Right lobe of liver (tissue), 6 donors: Measurements from ENCODE around the gene PTPRK. TPM values are rescaled to one million over a fixed set of nuclear protein-coding genes. Genes with fewer than 3 reads are reported as not detected.

Experiments used
- ATAC-seq, 4 donors: fragments of 200-7000 bp; cut with Tn5 transposase; one replicate each; pipeline ENCODE4 v1.9.1; 2020; ENCODE audit warnings: mild to moderate bottlenecking in 4 of 4, moderate library complexity in 4 of 4
- DNase-seq, 3 donors: peaks; one replicate each; pipeline ENCODE4 v3.0.0-alpha.2; 2020
- H3K27ac ChIP-seq, 3 donors: fragments of 200-600 bp; one replicate each; pipeline ENCODE4 v1.8.0; 2022
- H3K27me3 ChIP-seq, 2 donors: fragments of 200-600 bp; one replicate each; pipeline ENCODE4 v1.8.0; 2022
- H3K36me3 ChIP-seq, 4 donors: fragments of 200-600 bp; sonication (generic) in 1 of 4; one replicate each; pipeline versions ENCODE4 v1.5.1 to v1.8.0; 2017 to 2022; ENCODE audit warnings: control low read depth in 1 of 4
- H3K4me1 ChIP-seq, 4 donors: fragments of 200-600 bp; sonication (generic) in 1 of 4; one replicate each; pipeline versions ENCODE4 v1.5.1 to v1.8.0; 2017 to 2022; ENCODE audit warnings: control low read depth in 1 of 4
- H3K4me3 ChIP-seq, 3 donors: fragments of 200-600 bp; one replicate each; pipeline ENCODE4 v1.8.0; 2022
- H3K9me3 ChIP-seq, 4 donors: fragments of 200-600 bp; sonication (generic) in 1 of 4; one replicate each; pipeline versions ENCODE4 v1.5.1 to v1.8.0; 2017 to 2022; ENCODE audit warnings: control low read depth in 1 of 4
- POLR2A ChIP-seq: fragments of 450-650 bp; IDR thresholded peaks from one replicate; pipeline ENCODE4 v1.6.1; 2017; ENCODE audit warnings: antibody characterized with exemption, mild to moderate bottlenecking
- WGBS: methylation state at CpG from one replicate; pipeline ENCODE4 v1.1.6; 2018; ENCODE audit warnings: low coverage, low lambda C conversion rate; ENCODE audit not compliant: insufficient coverage; ENCODE audit errors: missing lambda C conversion rate; 5-methylcytosine and 5-hydroxymethylcytosine counted together
- intact Hi-C, 2 donors: fragments of 100-400 bp; cut with DNase I; formaldehyde crosslinking; loops; one replicate each; pipeline versions ENCODE4 v1.11.2 to v1.14.1; 2022
- total RNA-seq, 6 experiments: library from RNA; depleted of rRNA in 2 of 6; stranded (reverse); fragments of >200 nt in 2 of 6; fragmentation: NEBNext Ultra II Directional in 3 of 6; extraction: Animal tissue kit (Norgen Biotek cat#: 25700) in 3 of 6; gene quantifications; one replicate each; pipeline versions ENCODE4 v1.1.0 to v1.2.4, GENCODE V29; 2016 to 2023
- TF ChIP-seq, protein P1 (sequence below), 4 donors: fragments of 200-600 bp in 3 of 4; fragments of 450-650 bp in 1 of 4; IDR thresholded peaks; one replicate each; pipeline versions ENCODE4 v1.5.1 to v1.8.0; 2016 to 2022; ENCODE audit warnings: antibody characterized with exemption in 4 of 4, mild to moderate bottlenecking in 2 of 4
- donor health status: DM: no; HTN: yes; CAD: no.
- donor health status: DM: no; HTN: no; CAD: no.
- donor health status: DM: no; HTN: no; CAD: no.
- donor health status: DM: no; HTN: yes; CAD: no.
- donor health status: DM: no; HTN: yes; CAD: no.

Gene PTPRK
- total RNA-seq, 6 experiments from 2014 or later: 27.7 to 54.5 (median 35.7) TPM

DNA sequence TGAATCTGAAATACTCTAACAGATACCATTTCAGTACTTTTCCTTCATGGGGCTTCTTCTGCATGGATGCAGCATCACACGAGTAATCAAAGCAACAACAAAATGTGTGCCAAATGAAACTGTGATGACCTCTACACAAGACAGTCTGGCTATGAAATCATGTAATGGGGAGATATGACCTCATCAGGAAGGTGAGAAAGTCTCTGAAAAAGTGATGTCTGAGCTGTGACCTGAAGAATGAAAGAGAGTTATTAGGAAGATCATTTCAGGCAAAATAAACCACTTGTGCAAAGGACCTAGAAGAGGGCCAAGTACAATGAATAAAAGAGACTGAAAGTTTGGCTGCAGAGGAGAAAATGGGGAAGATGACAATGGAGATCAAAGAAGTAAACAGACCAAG is 182.8 kb downstream of the PTPRK start:
- DNase-seq (no peak), ATAC-seq (peak in 2 of 4 donors; percentile 15 to 17)
- Histone ChIP-seq H3K4me1 (peaks cover 0 to 43% (median 3%) of the 10 kb centered on the region in 4 donors), H3K9me3 (no peaks in the 10 kb centered on the region), H3K36me3 (no peaks in the 10 kb centered on the region), H3K4me3 (no peak overlapping the region), H3K27ac (peak overlapping the region in 2 of 3 donors; percentile 7 to 52), H3K27me3 (no peaks in the 10 kb centered on the region)
- 46% methylated on average over 1 of the region's 1 CpG for WGBS
- intact Hi-C loops: no loop called here
- no peak for TF ChIP-seq POLR2A
- TF ChIP-seq, protein P1, sequence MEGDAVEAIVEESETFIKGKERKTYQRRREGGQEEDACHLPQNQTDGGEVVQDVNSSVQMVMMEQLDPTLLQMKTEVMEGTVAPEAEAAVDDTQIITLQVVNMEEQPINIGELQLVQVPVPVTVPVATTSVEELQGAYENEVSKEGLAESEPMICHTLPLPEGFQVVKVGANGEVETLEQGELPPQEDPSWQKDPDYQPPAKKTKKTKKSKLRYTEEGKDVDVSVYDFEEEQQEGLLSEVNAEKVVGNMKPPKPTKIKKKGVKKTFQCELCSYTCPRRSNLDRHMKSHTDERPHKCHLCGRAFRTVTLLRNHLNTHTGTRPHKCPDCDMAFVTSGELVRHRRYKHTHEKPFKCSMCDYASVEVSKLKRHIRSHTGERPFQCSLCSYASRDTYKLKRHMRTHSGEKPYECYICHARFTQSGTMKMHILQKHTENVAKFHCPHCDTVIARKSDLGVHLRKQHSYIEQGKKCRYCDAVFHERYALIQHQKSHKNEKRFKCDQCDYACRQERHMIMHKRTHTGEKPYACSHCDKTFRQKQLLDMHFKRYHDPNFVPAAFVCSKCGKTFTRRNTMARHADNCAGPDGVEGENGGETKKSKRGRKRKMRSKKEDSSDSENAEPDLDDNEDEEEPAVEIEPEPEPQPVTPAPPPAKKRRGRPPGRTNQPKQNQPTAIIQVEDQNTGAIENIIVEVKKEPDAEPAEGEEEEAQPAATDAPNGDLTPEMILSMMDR (IDR thresholded peaks at IDR 0.05): no peak

DNA sequence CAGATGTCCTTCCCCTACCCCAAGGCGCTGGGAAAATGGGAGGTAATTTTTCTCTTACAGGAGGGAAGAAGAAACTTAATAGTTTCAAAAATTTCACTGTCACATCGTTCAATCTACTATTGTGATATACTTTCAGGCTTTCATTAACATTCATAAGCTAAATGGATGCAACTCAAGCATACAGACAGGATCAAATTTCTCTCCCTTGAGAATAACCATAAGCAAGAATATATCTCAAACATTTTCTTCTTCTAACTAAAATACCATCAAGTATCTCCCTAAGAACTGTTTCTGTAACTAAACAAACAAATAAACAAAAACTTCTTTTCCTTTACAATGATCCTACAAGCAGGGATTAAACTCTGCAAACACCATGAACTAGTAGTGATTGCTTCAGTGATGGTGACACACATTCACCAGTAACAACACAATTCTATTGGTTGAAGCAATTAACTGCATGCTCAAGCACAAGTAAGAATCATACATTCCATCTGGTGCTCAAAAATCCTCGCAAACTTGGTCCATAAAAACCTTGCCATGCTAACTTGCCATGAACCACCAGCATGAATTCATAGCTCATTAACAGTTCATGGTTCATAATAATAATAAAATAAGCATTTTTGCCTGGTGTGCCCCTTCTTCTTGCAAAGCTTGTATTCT is 183.8 kb downstream of the PTPRK start:
- Histone ChIP-seq H3K27me3 (no peaks in the 10 kb centered on the region), H3K9me3 (no peaks in the 10 kb centered on the region), H3K27ac (peak overlapping the region in 2 of 3 donors; percentile 52 to 54), H3K4me3 (no peak overlapping the region), H3K4me1 (peaks cover 0 to 43% (median 3%) of the 10 kb centered on the region in 4 donors), H3K36me3 (no peaks in the 10 kb centered on the region)
- WGBS: 54% methylated on average over 3 of the region's 3 CpGs
- intact Hi-C loops: no loop called here
- no peak for TF ChIP-seq POLR2A
- TF ChIP-seq, protein P1 (IDR thresholded peaks at IDR 0.05): no peak
- ATAC-seq (no peak), DNase-seq (no peak)

DNA sequence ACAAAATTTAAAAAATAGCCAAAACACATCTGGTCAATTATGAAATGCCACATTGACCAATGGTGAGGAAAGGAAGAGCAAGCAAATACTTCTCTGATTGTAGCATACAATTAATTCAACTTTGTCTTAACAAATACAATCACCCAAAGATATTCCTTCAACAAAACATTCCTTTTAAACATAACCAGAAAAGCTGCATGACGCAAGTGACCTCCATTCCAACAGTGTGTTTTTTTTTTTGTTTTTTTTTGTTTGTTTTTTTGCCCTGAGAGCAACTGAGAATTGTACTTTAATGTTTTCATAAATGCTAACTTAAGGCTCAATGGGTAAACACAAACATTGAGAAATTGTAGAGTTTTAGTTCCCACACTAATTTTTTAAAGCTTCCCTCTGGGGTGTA is 184.4 kb downstream of the PTPRK start:
- Histone ChIP-seq H3K4me3 (no peak overlapping the region), H3K9me3 (no peaks in the 10 kb centered on the region), H3K4me1 (peaks cover 0 to 41% (median 3%) of the 10 kb centered on the region in 4 donors), H3K36me3 (no peaks in the 10 kb centered on the region), H3K27me3 (no peaks in the 10 kb centered on the region), H3K27ac (peak overlapping the region in 2 of 3 donors; percentile 52 to 54)
- 48% methylated on average over 1 of the region's 1 CpG for WGBS
- DNase-seq (no peak), ATAC-seq (peak; percentile 31 to 73 (median 44))
- no peak for TF ChIP-seq POLR2A
- TF ChIP-seq, protein P1 (IDR thresholded peaks at IDR 0.05): no peak
- intact Hi-C loops: no loop called here

DNA sequence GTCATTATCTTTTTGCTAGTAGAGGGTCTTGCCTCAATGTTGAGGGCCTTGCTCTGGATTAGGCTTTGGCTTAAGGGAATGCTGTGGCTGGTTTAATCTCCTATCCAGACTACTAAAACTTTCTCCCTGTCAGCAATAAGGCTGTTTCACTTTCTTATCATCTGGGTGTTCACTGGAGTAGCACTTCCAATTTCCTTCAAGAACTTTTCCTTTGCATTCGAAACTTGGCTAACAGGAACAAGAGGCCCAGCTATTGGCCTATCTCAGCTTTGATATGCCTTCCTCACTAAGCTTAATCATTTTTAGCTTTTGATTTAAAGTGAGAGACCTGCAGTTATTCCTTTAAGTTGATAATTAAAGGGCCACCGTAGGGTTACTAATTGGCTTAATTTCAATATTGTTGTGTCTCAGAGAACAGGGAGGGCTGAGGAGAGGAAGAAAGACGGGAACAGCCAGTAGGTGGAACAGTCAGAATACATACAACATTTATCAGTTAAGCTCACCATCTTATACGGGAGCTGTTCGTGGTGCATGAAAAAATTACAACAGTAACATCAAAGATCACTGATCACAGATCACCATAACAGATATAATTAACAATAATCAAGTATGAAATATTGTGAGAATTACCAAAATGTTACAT is 186.7 kb downstream of the PTPRK start:
- intact Hi-C loops: no loop called here
- ATAC-seq: no peak
- no peaks in the 10 kb centered on the region for H3K36me3 ChIP-seq
- peaks cover 0 to 23% (median 3%) of the 10 kb centered on the region in 4 donors for H3K4me1 ChIP-seq
- H3K9me3 ChIP-seq: no peaks in the 10 kb centered on the region
- H3K27me3 ChIP-seq: no peaks in the 10 kb centered on the region
- no peak for DNase-seq
- no peak overlapping the region for H3K27ac ChIP-seq
- WGBS: 62% methylated on average over 5 of the region's 5 CpGs
- no peak for TF ChIP-seq POLR2A
- TF ChIP-seq, protein P1 (IDR thresholded peaks at IDR 0.05): no peak
- H3K4me3 ChIP-seq: no peak overlapping the region
